ENCODE measurements around the gene PRPSAP1. TPM values are rescaled to one million over a fixed set of nuclear protein-coding genes. Genes with fewer than 3 reads are reported as not detected.
A peak's percentile ranks its signal among the peaks of the same experiment; 100 is the strongest.

Gene PRPSAP1
- total and polyA plus RNA-seq, 4 donors, result 29.7 to 64.4 (median 46.2) TPM

DNA sequence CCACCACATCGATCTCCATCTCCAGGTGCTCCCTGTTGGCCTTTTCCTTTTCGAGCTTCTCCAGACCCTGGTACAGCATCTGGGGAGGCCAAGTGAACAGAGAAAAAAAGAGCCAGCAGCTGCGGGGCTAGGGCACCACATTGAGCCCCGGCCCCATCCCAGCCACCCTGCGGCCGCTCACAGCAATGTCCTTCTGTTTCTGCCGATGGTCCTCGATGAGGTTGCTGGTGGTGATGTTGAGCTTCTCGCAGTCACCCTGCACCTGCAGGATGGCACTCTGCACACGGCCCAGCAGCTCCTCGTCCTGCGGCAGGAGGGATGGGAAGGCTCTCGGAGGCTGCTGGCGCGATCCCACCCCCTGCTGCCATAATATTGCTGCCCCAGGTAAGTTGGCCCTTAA is 73.1 kb downstream of the PRPSAP1 start:
- Histone ChIP-seq H3K4me3 (ENCODE audit: low read length in 2 of 2) (no peak overlapping the region), H3K27me3 (ENCODE audit: control insufficient read depth in 1 of 2, insufficient read depth in 2 of 2, low read length in 1 of 2) (no peaks in the 10 kb centered on the region), H3K36me3 (ENCODE audit: control insufficient read depth in 1 of 2, insufficient read depth in 2 of 2, low read length in 1 of 2) (no peaks in the 10 kb centered on the region), H3K27ac (ENCODE audit: low read depth in 1 of 2, low read length in 2 of 2) (no peak overlapping the region), H3K9me3 (ENCODE audit: control insufficient read depth, low read length) (no peaks in the 10 kb centered on the region), H3K4me1 (ENCODE audit: control insufficient read depth in 1 of 2, insufficient read depth in 2 of 2, low read length in 2 of 2) (no peaks in the 10 kb centered on the region)
- WGBS, 2 donors, result 93 to 95% methylated on average over 15 of the region's 15 CpGs
- DNase-seq, result no peak
- ATAC-seq (ENCODE audit: low FRiP score), result no peak
- intact Hi-C loops (cut with DNase I), result no loop called here

- 87 to 88% methylated on average over 13 to 15 of the region's 15 CpGs for WGBS, 2 donors
- no peak for ATAC-seq (ENCODE audit: low FRiP score)
- no peak overlapping the region for H3K27ac ChIP-seq (ENCODE audit: low read depth in 1 of 2, low read length in 2 of 2)
- H3K27me3 ChIP-seq (ENCODE audit: control insufficient read depth in 1 of 2, insufficient read depth in 2 of 2, low read length in 1 of 2), result no peaks in the 10 kb centered on the region
- DNase-seq, result no peak
- no peaks in the 10 kb centered on the region for H3K9me3 ChIP-seq (ENCODE audit: control insufficient read depth, low read length)
- intact Hi-C loops (cut with DNase I), result loop anchor here (1.0 to 5.0 kb wide), 5 partner anchors 38 to 268 kb away; partner anchors contain the start of gene RNF157 (in 1 of the 2)
- no peaks in the 10 kb centered on the region for H3K4me1 ChIP-seq (ENCODE audit: control insufficient read depth in 1 of 2, insufficient read depth in 2 of 2, low read length in 2 of 2)
- no peaks in the 10 kb centered on the region for H3K36me3 ChIP-seq (ENCODE audit: control insufficient read depth in 1 of 2, insufficient read depth in 2 of 2, low read length in 1 of 2)
- no peak overlapping the region for H3K4me3 ChIP-seq (ENCODE audit: low read length in 2 of 2)
These were observed 73.9 kb downstream of the PRPSAP1 start for GRCh38 chr17:76279742-76280287.

DNA sequence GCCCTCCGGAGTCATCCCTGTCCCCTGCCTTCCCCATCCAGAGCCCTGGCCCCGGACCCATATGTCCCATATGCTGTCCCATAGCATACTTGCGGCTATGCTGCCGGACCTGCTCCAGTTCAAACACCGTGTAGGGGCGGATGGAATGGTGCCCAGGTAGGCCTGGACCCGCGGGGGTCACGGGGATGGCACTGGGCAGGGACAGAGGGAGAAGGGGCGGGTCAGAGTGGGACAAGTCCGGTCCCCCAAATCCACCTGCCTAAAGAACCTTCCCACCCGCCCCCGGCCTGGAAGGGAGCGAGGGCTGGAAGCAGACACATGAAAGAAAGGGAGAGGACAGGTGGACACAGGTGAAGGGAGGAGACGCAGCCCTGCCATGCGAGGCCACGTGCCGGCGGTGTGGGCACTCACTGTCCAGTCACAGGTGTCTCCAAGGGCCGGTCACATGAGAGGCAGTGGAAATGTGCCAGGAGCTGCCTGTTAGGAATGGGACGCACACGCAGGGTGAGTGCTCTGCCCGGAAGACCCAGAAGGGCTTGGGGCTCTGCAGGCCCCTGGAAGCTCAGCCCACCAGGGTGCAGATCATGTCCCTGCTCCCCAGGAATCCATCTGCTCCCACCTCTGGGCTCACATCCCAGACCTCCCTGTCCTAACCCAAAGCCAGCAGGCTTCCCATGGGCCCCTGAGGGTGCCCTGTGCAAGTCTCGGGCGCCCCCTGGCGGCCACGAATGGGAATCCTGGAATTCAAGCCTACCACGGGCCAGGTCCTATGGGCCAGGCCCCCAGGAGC is 74.6 kb downstream of the PRPSAP1 start:
- Histone ChIP-seq H3K4me3 (ENCODE audit: low read length in 2 of 2) (no peak overlapping the region), H3K36me3 (ENCODE audit: control insufficient read depth in 1 of 2, insufficient read depth in 2 of 2, low read length in 1 of 2) (no peaks in the 10 kb centered on the region), H3K4me1 (ENCODE audit: control insufficient read depth in 1 of 2, insufficient read depth in 2 of 2, low read length in 2 of 2) (no peaks in the 10 kb centered on the region), H3K27ac (ENCODE audit: low read depth in 1 of 2, low read length in 2 of 2) (no peak overlapping the region), H3K27me3 (ENCODE audit: control insufficient read depth in 1 of 2, insufficient read depth in 2 of 2, low read length in 1 of 2) (no peaks in the 10 kb centered on the region), H3K9me3 (ENCODE audit: control insufficient read depth, low read length) (no peaks in the 10 kb centered on the region)
- peak; percentile 87 for ATAC-seq (ENCODE audit: low FRiP score)
- intact Hi-C loops (cut with DNase I), result loop anchor here (1.0 to 5.0 kb wide), 5 partner anchors 37 to 267 kb away; partner anchors contain the start of gene RNF157 (in 1 of the 2)
- peak; percentile 90 to 96 for DNase-seq
- 52 to 53% methylated on average over 26 to 28 of the region's 28 CpGs for WGBS, 2 donors

GRCh38 chr17:76278268-76278908 is 75.3 kb downstream of the PRPSAP1 start:
- WGBS, 2 donors, result 88 to 92% methylated on average over 19 of the region's 19 CpGs
- Histone ChIP-seq H3K4me3 (ENCODE audit: low read length in 2 of 2) (no peak overlapping the region), H3K27ac (ENCODE audit: low read depth in 1 of 2, low read length in 2 of 2) (no peak overlapping the region), H3K27me3 (ENCODE audit: control insufficient read depth in 1 of 2, insufficient read depth in 2 of 2, low read length in 1 of 2) (no peaks in the 10 kb centered on the region), H3K9me3 (ENCODE audit: control insufficient read depth, low read length) (no peaks in the 10 kb centered on the region), H3K4me1 (ENCODE audit: control insufficient read depth in 1 of 2, insufficient read depth in 2 of 2, low read length in 2 of 2) (no peaks in the 10 kb centered on the region), H3K36me3 (ENCODE audit: control insufficient read depth in 1 of 2, insufficient read depth in 2 of 2, low read length in 1 of 2) (no peaks in the 10 kb centered on the region)
- intact Hi-C loops (cut with DNase I), result loop anchor here (5.0 kb wide), 4 partner anchors 36 to 266 kb away; partner anchors contain the start of gene RNF157 (in 1 of the 2)
- DNase-seq (no peak), ATAC-seq (ENCODE audit: low FRiP score) (no peak)

GRCh38 chr17:76277300-76278267 is 76.1 kb downstream of the PRPSAP1 start:
- Histone ChIP-seq H3K27ac (ENCODE audit: low read depth in 1 of 2, low read length in 2 of 2) (no peak overlapping the region), H3K36me3 (ENCODE audit: control insufficient read depth in 1 of 2, insufficient read depth in 2 of 2, low read length in 1 of 2) (no peaks in the 10 kb centered on the region), H3K4me1 (ENCODE audit: control insufficient read depth in 1 of 2, insufficient read depth in 2 of 2, low read length in 2 of 2) (no peaks in the 10 kb centered on the region), H3K9me3 (ENCODE audit: control insufficient read depth, low read length) (no peaks in the 10 kb centered on the region), H3K4me3 (ENCODE audit: low read length in 2 of 2) (no peak overlapping the region), H3K27me3 (ENCODE audit: control insufficient read depth in 1 of 2, insufficient read depth in 2 of 2, low read length in 1 of 2) (no peaks in the 10 kb centered on the region)
- 92 to 93% methylated on average over 31 of the region's 31 CpGs for WGBS, 2 donors
- ATAC-seq (ENCODE audit: low FRiP score) (no peak), DNase-seq (no peak)
- intact Hi-C loops (cut with DNase I), result loop anchor here (5.0 kb wide), 4 partner anchors 35 to 265 kb away; partner anchors contain the start of gene RNF157 (in 1 of the 2)

DNA sequence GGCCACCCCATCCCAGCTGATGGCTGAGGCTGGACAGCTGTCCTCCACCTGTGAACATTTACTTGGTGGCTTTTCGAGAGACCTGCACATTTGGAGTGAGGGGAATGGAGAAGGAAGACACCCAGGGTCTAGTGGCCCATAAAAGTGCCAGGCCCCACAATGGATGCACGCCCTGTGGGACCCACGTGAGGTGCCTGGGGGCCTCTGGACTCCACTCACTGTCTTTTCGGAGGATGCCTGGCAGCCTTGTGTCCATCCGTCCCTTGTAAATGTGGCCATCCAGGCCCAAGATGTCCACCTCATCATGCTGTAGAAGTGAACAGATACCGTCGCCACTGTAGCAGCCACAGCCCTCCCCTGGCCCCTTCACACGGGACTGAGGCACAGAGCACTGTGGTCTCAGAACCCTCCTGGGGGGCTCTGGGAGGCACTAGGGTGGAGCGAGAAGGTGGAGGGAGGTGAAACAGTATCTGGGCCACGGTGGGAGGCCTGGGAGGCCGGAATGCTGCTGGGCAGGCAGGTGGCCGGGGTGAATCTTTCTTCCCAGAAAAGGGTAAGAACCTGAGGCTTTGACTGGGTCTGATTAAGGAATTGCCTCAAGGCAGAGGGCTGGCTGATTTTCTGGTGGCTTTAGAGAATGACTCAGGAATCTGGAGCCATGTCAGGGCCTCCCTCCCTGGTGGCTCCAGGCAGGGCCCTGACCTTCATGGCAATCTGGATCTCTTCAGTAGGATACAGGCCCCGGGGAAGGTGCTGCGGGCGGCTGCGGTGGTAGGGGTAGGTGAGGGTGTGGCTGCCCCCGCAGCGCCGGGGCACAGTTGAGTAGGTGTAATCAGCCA is 77.0 kb downstream of the PRPSAP1 start:
- H3K9me3 ChIP-seq (ENCODE audit: control insufficient read depth, low read length), result no peaks in the 10 kb centered on the region
- intact Hi-C loops (cut with DNase I), result loop anchor here (5.0 kb wide), 4 partner anchors 34 to 264 kb away; partner anchors contain the start of gene RNF157 (in 1 of the 2)

GRCh38 chr17:76276069-76276431 is 77.7 kb downstream of the PRPSAP1 start:
- WGBS, 2 donors, result 86 to 88% methylated on average over 11 of the region's 11 CpGs
- H3K4me1 ChIP-seq (ENCODE audit: control insufficient read depth in 1 of 2, insufficient read depth in 2 of 2, low read length in 2 of 2), result no peaks in the 10 kb centered on the region
- H3K27me3 ChIP-seq (ENCODE audit: control insufficient read depth in 1 of 2, insufficient read depth in 2 of 2, low read length in 1 of 2), result no peaks in the 10 kb centered on the region
- H3K4me3 ChIP-seq (ENCODE audit: low read length in 2 of 2), result no peak overlapping the region
- H3K36me3 ChIP-seq (ENCODE audit: control insufficient read depth in 1 of 2, insufficient read depth in 2 of 2, low read length in 1 of 2), result no peaks in the 10 kb centered on the region
- no peak overlapping the region for H3K27ac ChIP-seq (ENCODE audit: low read depth in 1 of 2, low read length in 2 of 2)
- DNase-seq (no peak), ATAC-seq (ENCODE audit: low FRiP score) (no peak)
- H3K9me3 ChIP-seq (ENCODE audit: control insufficient read depth, low read length), result no peaks in the 10 kb centered on the region
- intact Hi-C loops (cut with DNase I), result loop anchor here (5.0 kb wide), 4 partner anchors 34 to 264 kb away; partner anchors contain the start of gene RNF157 (in 1 of the 2)

More for the DNA sequence above, 77.0 kb downstream of the PRPSAP1 start:
- Histone ChIP-seq H3K27ac (ENCODE audit: low read depth in 1 of 2, low read length in 2 of 2) (no peak overlapping the region), H3K36me3 (ENCODE audit: control insufficient read depth in 1 of 2, insufficient read depth in 2 of 2, low read length in 1 of 2) (no peaks in the 10 kb centered on the region), H3K4me1 (ENCODE audit: control insufficient read depth in 1 of 2, insufficient read depth in 2 of 2, low read length in 2 of 2) (no peaks in the 10 kb centered on the region), H3K4me3 (ENCODE audit: low read length in 2 of 2) (no peak overlapping the region), H3K27me3 (ENCODE audit: control insufficient read depth in 1 of 2, insufficient read depth in 2 of 2, low read length in 1 of 2) (no peaks in the 10 kb centered on the region)
- DNase-seq (no peak), ATAC-seq (ENCODE audit: low FRiP score) (no peak)
- 90 to 92% methylated on average over 19 of the region's 19 CpGs for WGBS, 2 donors

All from aorta (tissue), 5 donors.